K562 (cell line): ENCODE data around the gene PACSIN2. TPM values are rescaled to one million over a fixed set of nuclear protein-coding genes. Genes with fewer than 3 reads are reported as not detected.
A peak's percentile ranks its signal among the peaks of the same experiment; 100 is the strongest.

Source experiments
- C11orf30 ChIP-seq: fragments of 450-650 bp; IDR thresholded peaks from 2 replicates; pipeline ENCODE4 v1.6.1; 2016; ENCODE audit warnings: low read depth, mild to moderate bottlenecking
- CBFA2T3 ChIP-seq: fragments of 450-650 bp; IDR thresholded peaks from 2 replicates; pipeline ENCODE4 v1.6.1; 2017
- CBX3 ChIP-seq, 2 experiments: IDR thresholded peaks; 1 replicate in 1 of 2; 2 replicates in 1 of 2; pipeline ENCODE4 v1.6.1; 2012; ENCODE audit warnings: inconsistent platforms in 2 of 2, low read length in 2 of 2, borderline replicate concordance in 1 of 2, control low read depth in 1 of 2
- CTCFL ChIP-seq: IDR thresholded peaks from 2 replicates; pipeline ENCODE4 v1.6.1; 2011; ENCODE audit warnings: borderline replicate concordance, low read depth, mild to moderate bottlenecking, moderate library complexity, low read length; ENCODE audit not compliant: insufficient read depth, poor library complexity, severe bottlenecking
- EHMT2 ChIP-seq: fragments of 450-650 bp; IDR thresholded peaks from 2 replicates; pipeline ENCODE4 v1.6.1; 2018; ENCODE audit warnings: antibody characterized with exemption
- GABPB2 ChIP-seq: fragments of 250-450 bp; sonication (Bioruptor Pico); conservative IDR thresholded peaks from 2 replicates; pipeline ENCODE4 v1.5.1; 2021; ENCODE audit warnings: mild to moderate bottlenecking
- PTTG1 ChIP-seq: fragments of 450-650 bp; IDR thresholded peaks from 2 replicates; pipeline ENCODE4 v1.6.1; 2016; ENCODE audit warnings: low read depth, mild to moderate bottlenecking, missing genetic modification characterization, missing compliant biosample characterization
- RBM25 ChIP-seq: fragments of 200-400 bp; formaldehyde crosslinking; IDR thresholded peaks from 2 replicates; pipeline ENCODE4 v1.6.1; 2018; ENCODE audit warnings: low read length, low read depth, moderate library complexity; ENCODE audit not compliant: severe bottlenecking
- TAL1 ChIP-seq: fragments of 450-650 bp; IDR thresholded peaks from 2 replicates; pipeline ENCODE4 v1.6.1; 2016; ENCODE audit warnings: mild to moderate bottlenecking
- U2AF2 ChIP-seq: fragments of 200-400 bp; formaldehyde crosslinking; optimal IDR thresholded peaks from 2 replicates; pipeline ENCODE3; 2017; ENCODE audit warnings: low read depth, mild to moderate bottlenecking, low read length
- UBTF ChIP-seq, 2 experiments: IDR thresholded peaks; 2 replicates each; pipeline ENCODE4 v1.6.1; 2012; ENCODE audit warnings: improper control_type of control experiment in 2 of 2, low read depth in 2 of 2, low read length in 2 of 2, borderline replicate concordance in 1 of 2
- ZBTB2 ChIP-seq: fragments of 450-650 bp; IDR thresholded peaks from 2 replicates; pipeline ENCODE4 v1.6.1; 2016; ENCODE audit warnings: antibody characterized with exemption
- ZBTB9 ChIP-seq: fragments of 450-650 bp; formaldehyde crosslinking; IDR thresholded peaks from 2 replicates; pipeline ENCODE4 v1.4.0; 2020; ENCODE audit warnings: mild to moderate bottlenecking, moderate library complexity
- ZNF184 ChIP-seq: sonication (generic); formaldehyde crosslinking; IDR thresholded peaks from 2 replicates; pipeline ENCODE4 v1.5.0; 2020; ENCODE audit warnings: missing genetic modification reagents
- ZNF655 ChIP-seq: fragments of 250-450 bp; sonication (Bioruptor Pico); IDR thresholded peaks from 2 replicates; pipeline ENCODE4 v1.5.0; 2021
- polyA plus RNA-seq, 8 experiments: library from polyadenylated mRNA; depleted of rRNA in 4 of 8; stranded (reverse) in 5 of 8; unstranded in 3 of 8; fragments of >200 nt; fragmentation: Nextera tagmentation in 2 of 8; fragmentation: Illumina TruSeq in 1 of 8; extraction: Ambion mirVana in 2 of 8; extraction: Trizol in 1 of 8; gene quantifications; 2 replicates each; pipeline versions ENCODE4 v1.2.1 to v1.2.3, GENCODE V29; 2011 to 2014; ENCODE audit warnings: inconsistent platforms in 1 of 8, missing spikeins in 1 of 8
- total RNA-seq, 7 experiments: library from RNA; depleted of rRNA in 6 of 7; stranded (reverse); fragments of >200 nt in 6 of 7; fragmentation: Illumina TruSeq in 2 of 7; extraction: Trizol in 2 of 7; gene quantifications; 2 replicates each; pipeline versions ENCODE4 v1.2.1 to v1.2.3, GENCODE V29; 2011 to 2021; ENCODE audit warnings: low replicate concordance in 1 of 7

PACSIN2 gene
- total and polyA plus RNA-seq, 9 of the 15 experiments (the other 6 are each of a cell fraction or from before 2014, with no cell fraction given), result 0.45 to 45.1 (median 23.9) TPM

GRCh38 chr22:42856865-42857704 is 157.9 kb downstream of the PACSIN2 start, which contains the start of gene ARFGAP3 (continued):
- TF ChIP-seq CTCFL, result no peak
- TF ChIP-seq U2AF2, result no peak
- no peak for TF ChIP-seq ZNF655 (CRISPR knock-in tag)
- TF ChIP-seq PTTG1, result no peak
- peak in 1 of 2 experiments; percentile 73; a peak in 1 of 4 replicates for TF ChIP-seq UBTF (IDR thresholded peaks at IDR 0.05; ENCODE audit: borderline replicate concordance in 1 of 2, low read depth in 2 of 2, low read length in 2 of 2)
- no peak; the same call in 1 of the 2 replicates for TF ChIP-seq ZBTB2
- no peak for TF ChIP-seq RBM25
- TF ChIP-seq CBFA2T3, result no peak
- TF ChIP-seq ZBTB9 (CRISPR knock-in tag), result no peak
- peak in 1 of 2 experiments; percentile 82; a peak in 1 of 3 replicates for TF ChIP-seq CBX3 (IDR thresholded peaks at IDR 0.05; ENCODE audit: borderline replicate concordance in 1 of 2, low read length in 2 of 2)
- TF ChIP-seq TAL1, result no peak
- TF ChIP-seq GABPB2 (CRISPR knock-in tag), result no peak
- TF ChIP-seq ZNF184, result no peak
- TF ChIP-seq C11orf30, result peak; percentile 66
- TF ChIP-seq EHMT2, result no peak
